GM19099 (cell line): ENCODE measurements around the gene ACVR2A.

Source experiments
- POLR2A ChIP-seq: IDR thresholded peaks from 3 replicates; pipeline ENCODE4 v1.6.1; 2011; ENCODE audit warnings: low read depth; ENCODE audit not compliant: insufficient read length; ENCODE audit errors: extremely low read depth

ACVR2A gene

GRCh38 chr2:147844697-147845410 lies at the start of gene ACVR2A:
ACVR2A (plus strand) TSS chr2:147845029; CDS start chr2:147845153, 124 bp downstream.
- no peak for TF ChIP-seq POLR2A

DNA sequence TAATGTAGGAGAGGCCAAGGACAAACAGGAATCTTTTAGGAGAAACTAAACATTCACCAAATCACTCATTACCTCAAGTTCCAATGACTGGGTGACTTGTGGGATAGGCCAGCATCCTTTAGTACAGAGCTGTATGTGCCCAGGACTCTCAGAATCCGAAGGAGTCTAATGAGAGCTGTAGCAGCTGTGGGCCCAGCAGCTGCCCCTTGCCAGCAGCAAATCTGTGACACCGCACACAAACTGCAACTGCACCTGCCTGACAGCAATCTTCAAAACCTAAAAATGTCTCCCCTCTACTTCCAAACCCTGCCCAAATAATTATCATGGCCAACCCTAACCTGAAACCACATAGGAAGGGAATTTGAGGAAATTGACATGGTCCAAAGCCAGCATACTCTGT lies 44.5 kb upstream of the ACVR2A start:
- TF ChIP-seq POLR2A, result no peak

DNA sequence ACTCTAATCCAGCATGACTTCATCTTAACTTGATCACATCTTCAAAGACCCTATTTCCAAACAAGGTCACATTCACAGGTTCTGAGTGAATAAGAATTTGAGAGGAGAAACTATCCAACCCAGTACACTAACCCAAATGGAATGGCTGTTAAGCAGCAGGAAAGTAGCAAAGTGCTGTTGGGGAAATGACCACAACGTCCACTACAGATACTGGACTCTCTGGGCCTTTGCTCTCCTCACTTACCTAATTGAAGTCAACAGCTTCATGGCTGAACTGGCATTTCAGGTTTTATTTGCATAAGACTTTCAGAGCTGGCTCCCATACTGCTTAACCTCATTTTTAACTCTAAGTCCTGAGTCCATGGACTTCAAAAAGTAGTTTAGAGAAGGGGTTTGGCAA lies 38.0 kb upstream of the ACVR2A start:
- TF ChIP-seq POLR2A, result no peak

- no peak for TF ChIP-seq POLR2A
Measured at GRCh38 chr2:147808520-147808919, 36.3 kb upstream of the ACVR2A start.

DNA sequence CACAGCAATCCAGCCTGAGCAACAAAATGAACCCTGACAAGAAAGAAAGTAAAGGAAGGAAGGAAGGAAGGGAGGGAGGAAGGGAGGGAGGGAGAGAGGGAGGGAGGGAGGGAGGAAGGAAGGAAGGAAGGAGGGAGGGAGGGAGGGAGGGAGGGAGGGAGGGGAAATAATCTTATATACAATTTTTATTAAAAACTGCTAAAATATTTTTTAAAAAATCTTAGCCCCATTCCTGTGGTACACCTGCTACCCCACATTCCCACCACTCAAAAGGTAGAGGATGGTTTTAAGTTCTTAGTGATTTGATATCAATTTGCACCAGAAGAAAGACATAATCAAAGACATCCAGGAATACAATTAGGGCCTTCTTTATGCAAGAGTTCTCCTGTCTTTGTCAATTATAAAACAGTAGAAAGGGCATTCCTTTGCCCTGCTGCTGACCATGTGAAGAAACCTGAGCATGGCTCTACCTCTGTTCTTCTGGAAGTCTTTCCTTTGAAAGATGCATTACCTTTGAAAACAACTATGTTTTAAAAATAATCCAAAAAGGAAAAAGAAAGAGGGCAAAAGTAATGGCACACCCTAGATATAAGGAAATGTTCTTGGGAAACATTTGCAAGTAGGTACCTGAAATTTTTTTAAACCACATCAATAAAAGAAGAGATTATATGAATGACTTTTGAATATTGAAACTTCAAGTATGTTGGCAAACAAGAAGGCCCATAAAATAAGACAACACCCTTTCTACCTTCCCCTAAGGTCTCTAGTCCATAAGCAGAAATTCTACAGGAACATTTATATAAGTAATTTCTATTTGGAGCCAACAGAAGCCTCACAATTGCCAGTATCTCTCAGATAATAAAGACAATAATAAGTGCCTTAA lies 33.7 kb upstream of the ACVR2A start:
- no peak for TF ChIP-seq POLR2A

DNA sequence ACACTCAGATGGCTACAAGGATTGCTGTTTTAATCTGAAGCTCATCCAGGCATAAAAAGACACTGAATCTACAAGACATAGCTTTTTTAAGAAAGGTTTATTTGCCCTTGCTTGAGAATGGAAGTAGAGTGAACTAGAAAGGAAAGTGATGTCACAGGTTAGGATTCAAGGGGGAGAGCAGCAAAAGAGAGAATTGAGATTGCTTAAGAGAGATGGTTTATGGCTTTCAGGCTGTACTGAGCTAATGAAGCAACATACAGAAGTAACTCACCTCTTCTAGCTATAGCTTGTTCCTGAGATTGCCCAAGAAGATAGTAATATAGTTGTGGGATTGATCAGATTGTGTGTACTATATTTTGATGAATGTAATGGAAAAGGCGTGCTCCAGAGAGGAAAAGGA lies 26.1 kb upstream of the ACVR2A start:
- TF ChIP-seq POLR2A, result no peak

DNA sequence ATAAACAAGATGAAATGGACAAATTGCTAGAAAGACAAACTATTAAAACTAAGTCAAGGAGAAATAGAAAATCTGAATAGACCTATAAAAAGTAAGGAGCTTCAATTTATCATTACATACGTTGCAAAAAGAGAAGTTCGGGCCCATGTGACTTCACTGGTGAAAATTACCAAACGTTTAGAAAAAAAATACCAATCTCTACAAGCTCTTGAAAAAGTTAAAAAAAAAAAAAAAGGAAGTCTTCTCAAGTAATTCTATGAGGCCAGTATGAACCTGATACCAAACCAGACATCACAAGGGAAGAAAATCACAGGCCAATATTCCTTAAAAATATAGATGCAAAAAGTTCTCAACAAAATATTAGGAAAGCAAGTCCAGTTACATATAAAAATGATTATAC lies 20.2 kb upstream of the ACVR2A start:
- TF ChIP-seq POLR2A, result no peak

DNA sequence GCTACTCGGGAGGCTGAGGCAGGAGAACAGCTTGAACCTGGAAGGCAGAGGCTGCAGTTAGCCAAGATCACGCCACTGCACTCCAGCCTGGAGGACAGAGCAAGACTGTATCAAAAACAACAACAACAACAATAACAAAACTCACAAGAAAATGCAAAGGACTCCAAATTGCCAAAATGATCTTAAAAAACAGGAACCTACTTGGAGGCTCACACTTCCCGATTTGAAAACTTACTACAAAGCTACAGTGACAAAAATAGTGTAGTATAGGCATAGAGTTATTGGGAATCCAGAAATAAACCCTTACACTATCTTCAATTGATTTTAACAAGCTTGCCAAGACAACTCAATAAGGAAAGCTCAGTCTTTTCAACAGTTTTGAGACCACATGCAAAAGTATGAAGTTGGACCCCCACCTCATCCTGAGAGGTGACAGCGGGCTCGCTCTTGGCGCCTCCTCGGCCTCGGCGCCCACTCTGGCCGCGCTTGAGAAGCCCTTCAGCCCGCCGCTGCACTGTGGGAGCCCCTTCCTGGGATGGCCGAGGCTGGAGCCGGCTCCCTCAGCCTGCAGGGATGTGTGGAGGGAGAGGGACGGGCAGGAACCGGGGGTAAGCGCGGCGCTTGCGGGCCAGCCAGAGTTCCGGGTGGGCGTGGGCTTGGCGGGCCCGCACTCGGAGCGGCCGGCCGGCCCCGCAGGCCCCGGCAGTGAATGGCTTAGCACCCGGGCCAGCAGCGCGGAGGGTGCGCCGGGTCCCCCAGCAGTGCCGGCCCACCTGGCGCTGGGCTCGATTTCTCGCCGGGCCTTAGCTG lies 18.3 kb upstream of the ACVR2A start:
- TF ChIP-seq POLR2A, result no peak

- no peak for TF ChIP-seq POLR2A
Measured at GRCh38 chr2:147827088-147827375, 17.8 kb upstream of the ACVR2A start.

DNA sequence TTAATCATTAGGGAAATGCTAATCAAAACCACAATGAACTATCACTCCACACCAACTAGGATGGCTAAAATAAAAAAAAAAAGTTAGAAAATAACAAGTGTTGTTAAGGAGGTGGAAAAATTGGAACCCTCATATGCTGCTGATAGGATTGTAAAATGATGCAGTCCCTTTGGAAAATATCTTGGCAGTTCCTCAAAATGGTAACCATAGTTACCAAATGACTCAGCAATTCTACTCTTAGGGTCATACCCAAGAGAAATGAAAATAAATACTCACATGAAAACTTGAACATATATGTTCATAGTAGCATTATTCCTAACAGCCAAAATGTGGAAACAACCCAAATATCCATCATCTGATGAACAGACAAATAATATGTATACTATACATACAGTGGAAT lies 15.7 kb upstream of the ACVR2A start:
- TF ChIP-seq POLR2A, result no peak

DNA sequence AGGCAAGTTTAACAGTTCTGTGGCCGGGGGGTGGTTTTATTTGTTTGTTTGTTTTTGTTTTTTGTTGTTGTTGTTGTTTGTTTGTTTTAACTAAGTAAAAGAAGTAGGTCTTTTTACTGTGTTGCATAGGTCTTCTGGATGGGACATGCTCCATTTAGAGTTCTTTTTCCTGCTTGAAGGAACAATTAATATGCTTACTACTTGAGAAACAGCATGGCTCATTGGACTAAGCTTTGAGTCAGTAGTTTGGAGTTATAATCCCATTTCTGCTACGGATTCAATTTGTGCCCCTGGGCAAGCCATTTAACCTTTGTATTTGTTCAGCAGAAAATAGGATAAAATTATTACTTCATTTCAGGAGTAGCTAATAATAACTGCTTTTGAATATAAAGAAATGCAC lies 8.7 kb upstream of the ACVR2A start:
- TF ChIP-seq POLR2A, result no peak

DNA sequence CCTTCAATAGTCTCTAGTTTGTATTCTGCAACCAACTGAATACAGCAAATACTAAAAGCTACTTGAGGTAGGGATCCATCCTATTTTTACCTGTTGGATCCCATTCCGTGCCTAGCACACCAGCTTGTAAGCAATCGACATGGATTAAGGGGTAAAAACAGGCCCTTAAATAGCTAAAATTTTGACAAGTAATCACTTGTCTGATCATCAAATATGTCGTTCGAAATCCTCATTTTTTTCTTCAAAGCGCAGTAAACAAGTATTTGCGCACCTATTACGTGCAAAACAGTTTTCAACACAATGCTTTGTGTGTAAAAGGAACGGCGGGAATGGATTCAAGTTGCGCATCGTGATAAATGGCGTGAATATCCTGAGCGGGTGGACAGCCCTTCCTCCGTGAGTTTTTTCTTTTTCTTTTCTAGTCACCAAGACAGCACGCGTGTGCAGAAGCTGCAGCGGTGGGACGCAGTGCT lies 1.4 kb upstream of the ACVR2A start:
- TF ChIP-seq POLR2A, result no peak

- TF ChIP-seq POLR2A, result no peak
Measured at GRCh38 chr2:147843864-147844696, 749 bp upstream of the ACVR2A start.

GRCh38 chr2:147845411-147845971 lies 662 bp downstream of the ACVR2A start:
- TF ChIP-seq POLR2A, result no peak

DNA sequence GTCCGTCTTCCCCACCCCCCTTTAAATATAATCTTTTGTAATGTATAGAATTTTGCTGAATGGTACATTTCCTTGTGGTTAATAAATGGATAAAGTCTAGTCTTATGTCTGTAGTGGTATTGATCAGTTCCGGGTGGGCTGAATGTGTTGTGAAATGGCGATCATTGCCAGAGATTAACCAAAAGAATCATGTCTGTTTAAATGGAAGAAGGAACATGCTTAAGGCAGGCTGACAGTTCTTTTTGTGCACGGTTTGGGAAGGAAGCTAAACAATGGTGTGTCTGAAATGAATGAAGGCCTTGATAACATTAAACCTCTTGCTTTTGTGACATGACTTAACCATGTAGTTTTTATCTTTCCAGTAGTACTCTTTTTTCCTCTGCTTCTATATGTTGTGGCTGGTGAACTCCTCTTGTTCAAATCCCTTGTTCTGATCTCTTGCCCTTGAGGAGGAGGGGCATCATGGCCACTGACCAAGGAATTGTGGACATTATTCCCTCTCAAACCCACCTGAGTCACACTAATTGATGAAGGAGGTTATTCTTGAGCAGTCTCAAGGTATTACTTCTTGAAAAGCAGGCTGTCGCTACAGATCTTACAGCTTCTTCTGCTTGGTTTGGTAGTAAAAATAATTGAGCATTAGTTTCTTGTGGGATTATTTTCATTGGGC lies 1.7 kb downstream of the ACVR2A start:
- no peak for TF ChIP-seq POLR2A
